ENCODE data around the gene AP5S1. TPM values are rescaled to one million over a fixed set of nuclear protein-coding genes. Genes with fewer than 3 reads are reported as not detected.
A peak's percentile ranks its signal among the peaks of the same experiment; 100 is the strongest.

The AP5S1 gene
- total RNA-seq, 1 experiment from 2014 or later: 2.8 TPM

- TF ChIP-seq USF2 (CRISPR knock-in tag; IDR thresholded peaks at IDR 0.05): no peak
- TF ChIP-seq TP53 (CRISPR knock-in tag; IDR thresholded peaks at IDR 0.05): 0 out of 2 replicates have a peak, but pooled peaks have one; percentile 38
- no peak for TF ChIP-seq ESRRA (CRISPR knock-in tag; IDR thresholded peaks at IDR 0.05; ENCODE audit: borderline replicate concordance)
- TF ChIP-seq, protein P1, sequence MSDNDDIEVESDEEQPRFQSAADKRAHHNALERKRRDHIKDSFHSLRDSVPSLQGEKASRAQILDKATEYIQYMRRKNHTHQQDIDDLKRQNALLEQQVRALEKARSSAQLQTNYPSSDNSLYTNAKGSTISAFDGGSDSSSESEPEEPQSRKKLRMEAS (CRISPR knock-in tag; IDR thresholded peaks at IDR 0.05): peak; percentile 16; the same call in 1 of the 2 replicates
- TF ChIP-seq GABPB1 (CRISPR knock-in tag; IDR thresholded peaks at IDR 0.05): 0 out of 2 replicates have a peak, but pooled peaks have one; percentile 22
- TF ChIP-seq NFATC4 (CRISPR knock-in tag; IDR thresholded peaks at IDR 0.05): no peak
- 0 out of 2 replicates have a peak, but pooled peaks have one; percentile 44 for TF ChIP-seq NR2C2 (CRISPR knock-in tag; IDR thresholded peaks at IDR 0.05)
- TF ChIP-seq MYBL2 (CRISPR knock-in tag; IDR thresholded peaks at IDR 0.05): no peak
Measured at GRCh38 chr20:3786126-3786484, 34.2 kb upstream of the AP5S1 start (continued).

- TF ChIP-seq IRF1 (CRISPR knock-in tag; IDR thresholded peaks at IDR 0.05) (no peak), CTCF (IDR thresholded peaks at IDR 0.05) (peak; percentile 65; the same call in 1 of the 2 replicates), E2F5 (CRISPR knock-in tag; IDR thresholded peaks at IDR 0.05) (peak; percentile 63; the same call in 1 of the 2 replicates), CREB1 (CRISPR knock-in tag; IDR thresholded peaks at IDR 0.05) (no peak), PRDM15 (CRISPR knock-in tag; IDR thresholded peaks at IDR 0.05) (no peak), CDX4 (CRISPR knock-in tag; IDR thresholded peaks at IDR 0.05; ENCODE audit: borderline replicate concordance) (no peak), ZNF232 (CRISPR knock-in tag; IDR thresholded peaks at IDR 0.05) (no peak), GABPB1 (CRISPR knock-in tag; IDR thresholded peaks at IDR 0.05) (no peak), ATF2 (CRISPR knock-in tag; IDR thresholded peaks at IDR 0.05; ENCODE audit: borderline replicate concordance, low read depth) (no peak), JAZF1 (CRISPR knock-in tag; IDR thresholded peaks at IDR 0.05) (no peak), RORB (CRISPR knock-in tag; IDR thresholded peaks at IDR 0.05) (no peak), ZNF317 (CRISPR knock-in tag; IDR thresholded peaks at IDR 0.05; ENCODE audit: borderline replicate concordance, low read depth) (no peak), ERG (CRISPR knock-in tag; IDR thresholded peaks at IDR 0.05) (no peak), SP1 (CRISPR knock-in tag; conservative IDR thresholded peaks at IDR 0.05) (peak; percentile 67), ETV6 (CRISPR knock-in tag; IDR thresholded peaks at IDR 0.05) (no peak), ZNF671 (CRISPR knock-in tag; IDR thresholded peaks at IDR 0.05) (no peak), RELA (CRISPR knock-in tag; IDR thresholded peaks at IDR 0.05; ENCODE audit: borderline replicate concordance) (no peak), ZNF396 (CRISPR knock-in tag; IDR thresholded peaks at IDR 0.05; ENCODE audit: borderline replicate concordance) (no peak)
- POLR2A ChIA-PET: interaction anchor here (1.0 kb wide), 1 partner anchor 31 kb away, joined by 4 read pairs; no protein-coding TSS in a partner anchor
Measured at GRCh38 chr20:3786665-3787323, 33.6 kb upstream of the AP5S1 start, which contains the start of gene CENPB. TSS of gene CENPB (minus strand) at chr20:3786740. CDS start at chr20:3786483, 257 bp downstream.

More at GRCh38 chr20:3786665-3787323, 33.6 kb upstream of the AP5S1 start, which contains the start of gene CENPB:
- Mint-ChIP-seq H3K27me3 (ENCODE audit: low read depth) (peaks cover 24% of the 10 kb centered on the region), H3K9me3 (no peaks in the 10 kb centered on the region), H3K4me1 (peaks cover 20% of the 10 kb centered on the region), H3K27ac (no peak within 1 kb of the TSS), H3K36me3 (peaks cover 4% of the 10 kb centered on the region; the same call in 1 of the 2 replicates), H3K4me3 (peak within 1 kb of the TSS; percentile 83)
- CTCF ChIA-PET: interaction anchor here (0.6 to 7.0 kb wide), 30 partner anchors 9 to 305 kb away, joined by 3 to 92 read pairs (median 4); partner anchors contain the start of genes ADAM33, ADISSP, AP5S1 and CDC25B
- ATAC-seq (peak; percentile 81), DNase-seq (ENCODE audit: low spot score) (peak; percentile 89)

Data from WTC11 (cell line).